Muscle of leg (tissue), 11 donors: ENCODE data around the gene ZDHHC1. TPM values are rescaled to one million over a fixed set of nuclear protein-coding genes. Genes with fewer than 3 reads are reported as not detected.

ENCODE experiments used
- DNase-seq: peaks from one replicate; pipeline ENCODE4 v3.0.0; 2013
- H3K27ac ChIP-seq: one replicate; pipeline ENCODE4 v1.5.1; 2013; ENCODE audit warnings: mild to moderate bottlenecking, low read length, control low read depth
- H3K27me3 ChIP-seq: one replicate; pipeline ENCODE4 v1.6.1; 2013; ENCODE audit warnings: low read length; ENCODE audit not compliant: control insufficient read depth, insufficient read depth
- H3K36me3 ChIP-seq: one replicate; pipeline ENCODE4 v1.6.1; 2013; ENCODE audit warnings: low read length; ENCODE audit not compliant: control insufficient read depth, insufficient read depth
- H3K4me1 ChIP-seq: one replicate; pipeline ENCODE4 v1.6.1; 2013; ENCODE audit warnings: low read length; ENCODE audit not compliant: control insufficient read depth, insufficient read depth
- H3K4me3 ChIP-seq: one replicate; pipeline ENCODE4 v1.5.1; 2013; ENCODE audit warnings: low read length, control low read depth
- H3K9me3 ChIP-seq: replicated peaks from 2 replicates; pipeline ENCODE4 v1.6.1; 2013; ENCODE audit warnings: low read depth, low read length; ENCODE audit not compliant: control insufficient read depth
- WGBS: methylation state at CpG from one replicate; pipeline ENCODE4 v1.1.5; 2013; ENCODE audit warnings: missing lambda C conversion rate; ENCODE audit not compliant: insufficient coverage; 5-methylcytosine and 5-hydroxymethylcytosine counted together
- polyA plus RNA-seq, 8 donors: library from polyadenylated mRNA; unstranded; fragments of 120-200 nt; gene quantifications; one replicate each; pipeline versions ENCODE4 v1.2.1 to v1.2.3, GENCODE V29; 2013; ENCODE audit warnings: inconsistent platforms in 1 of 8, low replicate concordance in 1 of 8; ENCODE audit not compliant: insufficient read length in 8 of 8, insufficient read depth in 1 of 8
- total RNA-seq: library from RNA; stranded (reverse); fragments of 120-200 nt; gene quantifications from one replicate; pipeline ENCODE4 v1.2.4, GENCODE V29; 2013

The ZDHHC1 gene
- total and polyA plus RNA-seq, 9 donors: 19.7 to 42.4 (median 24.1) TPM

GRCh38 chr16:67442581-67443255 is 26.4 kb upstream of the ZDHHC1 start:
- DNase-seq: no peak
- H3K27ac ChIP-seq: no peak overlapping the region
- peaks cover 22% of the 10 kb centered on the region for H3K36me3 ChIP-seq
- H3K4me1 ChIP-seq: peaks cover 76% of the 10 kb centered on the region
- no peak overlapping the region for H3K4me3 ChIP-seq
- H3K9me3 ChIP-seq: no peaks in the 10 kb centered on the region
- H3K27me3 ChIP-seq: no peaks in the 10 kb centered on the region
- WGBS: 82% methylated on average over 11 of the region's 13 CpGs

GRCh38 chr16:67441907-67442306 is 25.6 kb upstream of the ZDHHC1 start:
- H3K4me3 ChIP-seq: no peak overlapping the region
- H3K36me3 ChIP-seq: peaks cover 30% of the 10 kb centered on the region
- H3K27ac ChIP-seq: peak overlapping the region; percentile 68
- H3K27me3 ChIP-seq: no peaks in the 10 kb centered on the region
- no peaks in the 10 kb centered on the region for H3K9me3 ChIP-seq
- WGBS: 37% methylated on average over 5 of the region's 5 CpGs
- peaks cover 68% of the 10 kb centered on the region for H3K4me1 ChIP-seq
- DNase-seq: peak; percentile 62

- H3K27ac ChIP-seq: peak overlapping the region; percentile 68
- H3K36me3 ChIP-seq: peaks cover 36% of the 10 kb centered on the region
- 81% methylated on average over 15 of the region's 17 CpGs for WGBS
- peaks cover 62% of the 10 kb centered on the region for H3K4me1 ChIP-seq
- H3K4me3 ChIP-seq: no peak overlapping the region
- DNase-seq: peak; percentile 85
- no peaks in the 10 kb centered on the region for H3K9me3 ChIP-seq
- no peaks in the 10 kb centered on the region for H3K27me3 ChIP-seq
These were observed 25.0 kb upstream of the ZDHHC1 start for GRCh38 chr16:67441271-67441753.

DNA sequence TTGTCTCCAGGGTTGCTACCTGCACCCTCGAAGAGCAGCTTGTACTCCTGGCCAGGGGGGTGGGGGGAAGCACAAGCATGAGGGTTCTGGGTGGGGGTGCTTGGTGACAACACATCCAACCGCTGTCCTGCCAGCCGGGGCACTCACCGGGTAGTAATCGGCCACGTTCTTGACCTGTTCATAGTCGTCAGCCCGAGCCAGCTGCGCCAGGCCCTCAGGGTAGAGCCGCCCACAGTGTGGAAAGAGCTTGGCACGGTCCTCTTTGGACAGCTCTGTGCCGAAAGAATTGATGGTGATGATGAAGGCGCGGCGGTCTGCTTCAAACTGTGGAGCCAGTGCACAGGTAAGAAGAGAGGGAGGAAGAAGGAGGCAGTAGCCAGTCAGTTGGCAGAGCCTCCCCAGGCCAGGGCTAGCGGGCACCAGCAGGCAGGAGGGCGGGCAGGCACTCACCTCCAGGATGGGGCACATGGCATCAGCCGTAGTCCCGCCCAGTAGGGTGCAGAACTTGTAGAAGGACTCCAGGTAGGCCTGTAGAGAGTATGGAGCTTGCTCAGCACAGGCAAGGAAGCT is 22.6 kb upstream of the ZDHHC1 start:
- Histone ChIP-seq H3K27ac (no peak overlapping the region), H3K9me3 (no peaks in the 10 kb centered on the region), H3K4me1 (peaks cover 42% of the 10 kb centered on the region), H3K27me3 (peaks cover 2% of the 10 kb centered on the region), H3K36me3 (peaks cover 42% of the 10 kb centered on the region), H3K4me3 (no peak overlapping the region)
- DNase-seq: no peak
- WGBS: 97% methylated on average over 18 of the region's 19 CpGs

GRCh38 chr16:67438098-67438791 is 22.0 kb upstream of the ZDHHC1 start:
- peaks cover 2% of the 10 kb centered on the region for H3K27me3 ChIP-seq
- WGBS: 92% methylated on average over 13 of the region's 20 CpGs
- no peak overlapping the region for H3K4me3 ChIP-seq
- no peak for DNase-seq
- H3K36me3 ChIP-seq: peaks cover 42% of the 10 kb centered on the region
- H3K9me3 ChIP-seq: no peaks in the 10 kb centered on the region
- H3K4me1 ChIP-seq: peaks cover 36% of the 10 kb centered on the region
- H3K27ac ChIP-seq: no peak overlapping the region

- no peak for DNase-seq
- Histone ChIP-seq H3K36me3 (peaks cover 42% of the 10 kb centered on the region), H3K27ac (no peak overlapping the region), H3K27me3 (peaks cover 4% of the 10 kb centered on the region), H3K9me3 (no peaks in the 10 kb centered on the region), H3K4me3 (no peak overlapping the region), H3K4me1 (peaks cover 30% of the 10 kb centered on the region)
- WGBS: 63% methylated on average over 2 of the region's 4 CpGs
These were observed 21.2 kb upstream of the ZDHHC1 start for GRCh38 chr16:67437513-67437912.

DNA sequence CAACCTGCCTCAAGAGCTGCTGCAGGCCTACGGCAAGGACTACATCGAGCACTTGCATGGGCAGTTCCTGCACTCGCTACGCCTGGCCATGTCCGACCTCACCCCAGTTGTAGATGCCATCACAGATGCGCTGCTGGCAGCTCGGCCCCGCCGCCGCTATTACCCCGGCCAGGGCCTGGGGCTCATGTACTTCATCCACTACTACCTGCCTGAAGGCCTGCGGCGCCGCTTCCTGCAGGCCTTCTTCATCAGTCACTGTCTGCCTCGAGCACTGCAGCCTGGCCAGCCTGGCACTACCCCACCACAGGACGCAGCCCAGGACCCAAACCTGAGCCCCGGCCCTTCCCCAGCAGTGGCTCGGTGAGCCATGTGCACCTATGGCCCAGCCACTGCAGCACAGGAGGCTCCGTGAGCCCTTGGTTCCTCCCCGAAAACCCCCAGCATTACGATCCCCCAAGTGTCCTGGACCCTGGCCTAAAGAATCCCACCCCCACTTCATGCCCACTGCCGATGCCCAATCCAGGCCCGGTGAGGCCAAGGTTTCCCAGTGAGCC is 20.4 kb upstream of the ZDHHC1 start:
- WGBS: 92% methylated on average over 23 of the region's 23 CpGs
- no peak overlapping the region for H3K4me3 ChIP-seq

DNA sequence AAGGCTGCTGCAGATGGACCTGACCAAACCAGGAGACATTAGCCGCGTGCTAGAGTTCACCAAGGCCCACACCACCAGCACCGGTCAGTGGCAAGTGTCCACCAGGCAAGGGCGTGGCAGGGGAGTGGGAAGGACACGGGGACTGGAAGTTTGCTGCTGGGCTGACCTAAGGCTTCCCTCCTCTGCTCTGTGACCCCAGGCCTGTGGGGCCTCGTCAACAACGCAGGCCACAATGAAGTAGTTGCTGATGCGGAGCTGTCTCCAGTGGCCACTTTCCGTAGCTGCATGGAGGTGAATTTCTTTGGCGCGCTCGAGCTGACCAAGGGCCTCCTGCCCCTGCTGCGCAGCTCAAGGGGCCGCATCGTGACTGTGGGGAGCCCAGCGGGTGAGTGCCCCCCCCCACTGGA is 19.5 kb upstream of the ZDHHC1 start:
- no peak for DNase-seq
- Histone ChIP-seq H3K36me3 (peaks cover 42% of the 10 kb centered on the region), H3K27ac (no peak overlapping the region), H3K27me3 (peaks cover 11% of the 10 kb centered on the region), H3K4me3 (no peak overlapping the region), H3K9me3 (no peaks in the 10 kb centered on the region), H3K4me1 (peaks cover 25% of the 10 kb centered on the region)
- WGBS: 90% methylated on average over 6 of the region's 16 CpGs

More for the DNA sequence above, 20.4 kb upstream of the ZDHHC1 start:
- no peaks in the 10 kb centered on the region for H3K9me3 ChIP-seq
- no peak overlapping the region for H3K27ac ChIP-seq
- DNase-seq: no peak
- peaks cover 7% of the 10 kb centered on the region for H3K27me3 ChIP-seq
- peaks cover 30% of the 10 kb centered on the region for H3K4me1 ChIP-seq
- H3K36me3 ChIP-seq: peaks cover 42% of the 10 kb centered on the region

GRCh38 chr16:67433131-67433719 is 16.9 kb upstream of the ZDHHC1 start:
- H3K4me1 ChIP-seq: peaks cover 41% of the 10 kb centered on the region
- peaks cover 36% of the 10 kb centered on the region for H3K27me3 ChIP-seq
- H3K4me3 ChIP-seq: no peak overlapping the region
- no peaks in the 10 kb centered on the region for H3K9me3 ChIP-seq
- peaks cover 29% of the 10 kb centered on the region for H3K36me3 ChIP-seq
- 82% methylated on average over 2 of the region's 5 CpGs for WGBS
- H3K27ac ChIP-seq: no peak overlapping the region
- DNase-seq: no peak

DNA sequence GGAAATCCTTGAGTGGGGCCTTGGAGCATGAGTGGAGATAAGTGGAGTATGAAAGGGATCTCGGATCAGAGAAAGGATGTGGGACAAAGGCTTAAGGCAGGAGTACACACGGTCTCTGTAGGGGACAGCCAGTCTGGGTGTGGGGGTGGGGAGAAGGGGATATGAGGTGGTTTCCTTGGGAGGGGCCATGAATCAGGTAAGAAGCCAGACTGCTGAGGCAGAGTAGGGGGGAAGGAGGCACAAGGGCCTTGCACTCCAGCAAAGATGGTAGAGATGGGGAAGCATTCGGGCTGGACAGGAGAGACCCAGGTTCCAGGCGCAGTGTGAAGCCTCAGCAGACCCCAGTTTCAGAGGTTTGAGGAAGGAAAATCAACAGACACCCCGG is 16.2 kb upstream of the ZDHHC1 start:
- Histone ChIP-seq H3K27ac (no peak overlapping the region), H3K36me3 (peaks cover 22% of the 10 kb centered on the region), H3K9me3 (no peaks in the 10 kb centered on the region), H3K27me3 (peaks cover 39% of the 10 kb centered on the region), H3K4me1 (peaks cover 48% of the 10 kb centered on the region), H3K4me3 (no peak overlapping the region)
- DNase-seq: no peak
- 55% methylated on average over 5 of the region's 5 CpGs for WGBS
